Hematopoietic multipotent progenitor cell treated with erythropoietin and hydrocortisone succinate and interleukin-3 and kit ligand, for 6 days (in vitro differentiated cells): ENCODE data around the gene CDK13.
"Not testable (repeated sequence)": the region's sequence is repeated elsewhere in the genome, so short reads cannot be mapped to it uniquely, and the experiment has no call there.

Source experiments
- DNase-seq: peaks from one replicate; pipeline ENCODE4 v3.0.0-alpha.2; 2015

Gene CDK13

GRCh38 chr7:39949971-39950472 is at the start of gene CDK13:
CDK13 (plus strand) TSS chr7:39950256; CDS start chr7:39950642, 386 bp downstream.
- DNase-seq, result peak; percentile 88

- no peak for DNase-seq
Measured at GRCh38 chr7:39904077-39904486, 46.0 kb upstream of the CDK13 start.

GRCh38 chr7:39908141-39908540 is 41.9 kb upstream of the CDK13 start:
- DNase-seq, result no peak

- no peak for DNase-seq
Measured at GRCh38 chr7:39908973-39909372, 41.1 kb upstream of the CDK13 start.

- no peak for DNase-seq
Measured at GRCh38 chr7:39909526-39909925, 40.5 kb upstream of the CDK13 start.

- peak; percentile 39 for DNase-seq
Measured at GRCh38 chr7:39910108-39910869, 39.8 kb upstream of the CDK13 start.

- peak; percentile 7 for DNase-seq
Measured at GRCh38 chr7:39911167-39911566, 38.9 kb upstream of the CDK13 start.

GRCh38 chr7:39915847-39916246 is 34.2 kb upstream of the CDK13 start:
- DNase-seq, result not testable (repeated sequence)

- no peak for DNase-seq
Measured at GRCh38 chr7:39919646-39920045, 30.4 kb upstream of the CDK13 start.

GRCh38 chr7:39921506-39922175 is 28.4 kb upstream of the CDK13 start:
- no peak for DNase-seq

- no peak for DNase-seq
Measured at GRCh38 chr7:39922580-39922979, 27.5 kb upstream of the CDK13 start.

- DNase-seq, result no peak
Measured at GRCh38 chr7:39923091-39923490, 27.0 kb upstream of the CDK13 start.

- no peak for DNase-seq
Measured at GRCh38 chr7:39924122-39924521, 25.9 kb upstream of the CDK13 start.

- no peak for DNase-seq
Measured at GRCh38 chr7:39926111-39926510, 23.9 kb upstream of the CDK13 start.

GRCh38 chr7:39927018-39927417 is 23.0 kb upstream of the CDK13 start:
- no peak for DNase-seq

GRCh38 chr7:39934132-39934531 is 15.9 kb upstream of the CDK13 start:
- no peak for DNase-seq

- no peak for DNase-seq
Measured at GRCh38 chr7:39936761-39937160, 13.3 kb upstream of the CDK13 start.

GRCh38 chr7:39937366-39938153 is 12.5 kb upstream of the CDK13 start:
- DNase-seq, result no peak

GRCh38 chr7:39942883-39943282 is 7.2 kb upstream of the CDK13 start:
- no peak for DNase-seq

- no peak for DNase-seq
Measured at GRCh38 chr7:39946693-39947092, 3.4 kb upstream of the CDK13 start.

- no peak for DNase-seq
Measured at GRCh38 chr7:39948375-39948955, 1.6 kb upstream of the CDK13 start.

- DNase-seq, result peak; percentile 98
Measured at GRCh38 chr7:39948956-39949928, 814 bp upstream of the CDK13 start.
